ENCODE measurements around the gene CDHR3.

GRCh38 chr7:106039486-106040060 lies 76.5 kb downstream of the CDHR3 start:
- no peak for TF ChIP-seq EZH2phosphoT487 (IDR thresholded peaks at IDR 0.05; ENCODE audit: borderline replicate concordance)
- TF ChIP-seq, protein P1, sequence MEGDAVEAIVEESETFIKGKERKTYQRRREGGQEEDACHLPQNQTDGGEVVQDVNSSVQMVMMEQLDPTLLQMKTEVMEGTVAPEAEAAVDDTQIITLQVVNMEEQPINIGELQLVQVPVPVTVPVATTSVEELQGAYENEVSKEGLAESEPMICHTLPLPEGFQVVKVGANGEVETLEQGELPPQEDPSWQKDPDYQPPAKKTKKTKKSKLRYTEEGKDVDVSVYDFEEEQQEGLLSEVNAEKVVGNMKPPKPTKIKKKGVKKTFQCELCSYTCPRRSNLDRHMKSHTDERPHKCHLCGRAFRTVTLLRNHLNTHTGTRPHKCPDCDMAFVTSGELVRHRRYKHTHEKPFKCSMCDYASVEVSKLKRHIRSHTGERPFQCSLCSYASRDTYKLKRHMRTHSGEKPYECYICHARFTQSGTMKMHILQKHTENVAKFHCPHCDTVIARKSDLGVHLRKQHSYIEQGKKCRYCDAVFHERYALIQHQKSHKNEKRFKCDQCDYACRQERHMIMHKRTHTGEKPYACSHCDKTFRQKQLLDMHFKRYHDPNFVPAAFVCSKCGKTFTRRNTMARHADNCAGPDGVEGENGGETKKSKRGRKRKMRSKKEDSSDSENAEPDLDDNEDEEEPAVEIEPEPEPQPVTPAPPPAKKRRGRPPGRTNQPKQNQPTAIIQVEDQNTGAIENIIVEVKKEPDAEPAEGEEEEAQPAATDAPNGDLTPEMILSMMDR (conservative IDR thresholded peaks at IDR 0.05; ENCODE audit: low read length): no peak

All from Loucy (cell line).